ENCODE data around the gene DSCAM. TPM values are rescaled to one million over a fixed set of nuclear protein-coding genes. Genes with fewer than 3 reads are reported as not detected.
"Not testable (repeated sequence)": the region's sequence is repeated elsewhere in the genome, so short reads cannot be mapped to it uniquely, and the experiment has no call there.

The DSCAM gene
- total RNA-seq, 4 donors from 2014 or later, result 0.04 to 0.06 TPM; not detected in 2

GRCh38 chr21:40029888-40030287, 817.1 kb downstream of the DSCAM start:
- no peak overlapping the region for H3K27ac ChIP-seq
- TF ChIP-seq CTCF (IDR thresholded peaks at IDR 0.05), result no peak
- no peak for TF ChIP-seq POLR2A (IDR thresholded peaks at IDR 0.05)
- no peak for DNase-seq
- intact Hi-C loops (cut with DNase I), result no loop called here
- 74 to 87% methylated on average over 5 to 6 of the region's 6 CpGs for WGBS, 2 donors
- no peaks in the 10 kb centered on the region for H3K4me1 ChIP-seq
- H3K9me3 ChIP-seq, result no peaks in the 10 kb centered on the region
- no peaks in the 10 kb centered on the region for H3K36me3 ChIP-seq
- no peaks in the 10 kb centered on the region for H3K27me3 ChIP-seq
- no peak overlapping the region for H3K4me3 ChIP-seq

- DNase-seq; H3K36me3 ChIP-seq; H3K9me3 ChIP-seq; H3K27me3 ChIP-seq; H3K27ac ChIP-seq; H3K4me3 ChIP-seq; intact Hi-C loops (cut with DNase I); H3K4me1 ChIP-seq: not testable (repeated sequence)
- WGBS, 2 donors, result 36 to 81% methylated on average over 12 to 14 of the region's 19 CpGs
Observed at GRCh38 chr21:40028393-40028792, 818.6 kb downstream of the DSCAM start.

GRCh38 chr21:40021558-40022351, 825.2 kb downstream of the DSCAM start:
- TF ChIP-seq POLR2A (IDR thresholded peaks at IDR 0.05) (no peak), CTCF (IDR thresholded peaks at IDR 0.05) (no peak)
- intact Hi-C loops (cut with DNase I), result no loop called here
- H3K9me3 ChIP-seq, result peaks cover 0 to 6% (median 0%) of the 10 kb centered on the region in 3 donors
- H3K27me3 ChIP-seq, result no peaks in the 10 kb centered on the region
- WGBS, 2 donors, result 57 to 64% methylated on average over 5 of the region's 5 CpGs
- no peak for DNase-seq
- no peaks in the 10 kb centered on the region for H3K4me1 ChIP-seq
- no peak overlapping the region for H3K4me3 ChIP-seq
- H3K27ac ChIP-seq, result no peak overlapping the region
- no peaks in the 10 kb centered on the region for H3K36me3 ChIP-seq

GRCh38 chr21:40020651-40021050, 826.3 kb downstream of the DSCAM start:
- no peaks in the 10 kb centered on the region for H3K4me1 ChIP-seq
- 80 to 90% methylated on average over 1 to 3 of the region's 3 CpGs for WGBS, 2 donors
- peaks cover 0 to 6% (median 0%) of the 10 kb centered on the region in 3 donors for H3K9me3 ChIP-seq
- DNase-seq, result no peak
- H3K4me3 ChIP-seq, result no peak overlapping the region
- no peaks in the 10 kb centered on the region for H3K36me3 ChIP-seq
- TF ChIP-seq POLR2A (IDR thresholded peaks at IDR 0.05) (no peak), CTCF (IDR thresholded peaks at IDR 0.05) (no peak)
- intact Hi-C loops (cut with DNase I), result no loop called here
- no peak overlapping the region for H3K27ac ChIP-seq
- no peaks in the 10 kb centered on the region for H3K27me3 ChIP-seq

GRCh38 chr21:40018871-40019475, 828.0 kb downstream of the DSCAM start:
- WGBS, 2 donors, result 90 to 94% methylated on average over 3 of the region's 3 CpGs

More at GRCh38 chr21:40018871-40019475, 828.0 kb downstream of the DSCAM start:
- H3K9me3 ChIP-seq, result peaks cover 0 to 6% (median 0%) of the 10 kb centered on the region in 3 donors
- no peaks in the 10 kb centered on the region for H3K36me3 ChIP-seq
- H3K4me3 ChIP-seq, result no peak overlapping the region
- TF ChIP-seq POLR2A (IDR thresholded peaks at IDR 0.05) (no peak), CTCF (IDR thresholded peaks at IDR 0.05) (no peak)
- H3K27ac ChIP-seq, result no peak overlapping the region
- no peak for DNase-seq
- H3K27me3 ChIP-seq, result no peaks in the 10 kb centered on the region
- intact Hi-C loops (cut with DNase I), result no loop called here
- no peaks in the 10 kb centered on the region for H3K4me1 ChIP-seq
